ENCODE measurements around the gene CXCL3.
"Not testable (repeated sequence)": the region's sequence is repeated elsewhere in the genome, so short reads cannot be mapped to it uniquely, and the experiment has no call there.

- TF ChIP-seq CTCF (IDR thresholded peaks at IDR 0.05; ENCODE audit: low read depth, low read length, poor library complexity, severe bottlenecking); EZH2phosphoT487 (IDR thresholded peaks at IDR 0.05; ENCODE audit: borderline replicate concordance, low read length): not testable (repeated sequence)
Observed at GRCh38 chr4:74079024-74079423, 40.5 kb upstream of the CXCL3 start.

All from DOHH2 (cell line).